Fibroblast of lung (primary cell): ENCODE measurements around the gene PRKAG2.

Experiments used
- EZH2 ChIP-seq: IDR thresholded peaks from 2 replicates; pipeline ENCODE4 v1.5.1; 2012; ENCODE audit warnings: low read length, control low read depth, mild to moderate bottlenecking; ENCODE audit errors: missing control alignments
- TF ChIP-seq, protein P1 (sequence below), 2 donors: IDR thresholded peaks in 1 of 2; conservative IDR thresholded peaks in 1 of 2; 1 replicate in 1 of 2; 2 replicates in 1 of 2; pipeline ENCODE4 v1.5.1; 2011 to 2012; ENCODE audit warnings: low read length in 2 of 2, control low read depth in 1 of 2, inconsistent platforms in 1 of 2, low read depth in 1 of 2, mild to moderate bottlenecking in 1 of 2

DNA sequence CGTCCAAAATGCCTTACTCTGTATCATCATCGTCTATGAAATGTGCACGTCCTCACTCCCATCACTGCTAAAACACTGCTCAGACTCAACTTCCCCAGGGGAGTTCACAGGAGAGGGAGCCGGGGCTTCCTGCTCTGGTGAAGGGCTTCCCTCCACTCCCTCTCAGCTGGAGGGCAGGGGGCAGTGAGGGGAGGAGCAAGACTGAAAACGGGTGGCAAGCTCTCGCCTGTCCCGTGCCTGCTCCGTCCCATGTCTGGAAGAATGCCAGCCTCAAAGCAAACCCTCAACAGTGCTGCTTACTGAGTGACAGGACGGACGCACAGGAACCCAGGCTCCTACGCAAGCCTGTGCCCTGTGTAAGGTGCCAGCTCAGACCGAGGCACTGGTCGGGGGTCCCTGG, 25.1 kb downstream of the PRKAG2 start:
- TF ChIP-seq, protein P1, sequence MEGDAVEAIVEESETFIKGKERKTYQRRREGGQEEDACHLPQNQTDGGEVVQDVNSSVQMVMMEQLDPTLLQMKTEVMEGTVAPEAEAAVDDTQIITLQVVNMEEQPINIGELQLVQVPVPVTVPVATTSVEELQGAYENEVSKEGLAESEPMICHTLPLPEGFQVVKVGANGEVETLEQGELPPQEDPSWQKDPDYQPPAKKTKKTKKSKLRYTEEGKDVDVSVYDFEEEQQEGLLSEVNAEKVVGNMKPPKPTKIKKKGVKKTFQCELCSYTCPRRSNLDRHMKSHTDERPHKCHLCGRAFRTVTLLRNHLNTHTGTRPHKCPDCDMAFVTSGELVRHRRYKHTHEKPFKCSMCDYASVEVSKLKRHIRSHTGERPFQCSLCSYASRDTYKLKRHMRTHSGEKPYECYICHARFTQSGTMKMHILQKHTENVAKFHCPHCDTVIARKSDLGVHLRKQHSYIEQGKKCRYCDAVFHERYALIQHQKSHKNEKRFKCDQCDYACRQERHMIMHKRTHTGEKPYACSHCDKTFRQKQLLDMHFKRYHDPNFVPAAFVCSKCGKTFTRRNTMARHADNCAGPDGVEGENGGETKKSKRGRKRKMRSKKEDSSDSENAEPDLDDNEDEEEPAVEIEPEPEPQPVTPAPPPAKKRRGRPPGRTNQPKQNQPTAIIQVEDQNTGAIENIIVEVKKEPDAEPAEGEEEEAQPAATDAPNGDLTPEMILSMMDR (conservative IDR thresholded peaks at IDR 0.05 in 1 of 2, IDR thresholded peaks at IDR 0.05 in 1 of 2; ENCODE audit: low read depth in 1 of 2, low read length in 2 of 2): no peak
- TF ChIP-seq EZH2: no peak
